Stimulated activated memory B cell treated with anti-CD40 and anti-IgM and Interleukin-4, amounts not matched to agents 10 μg/mL and 1 μg/mL and 100 μg/mL, for 72 hours (primary cell): ENCODE measurements around the gene ZC2HC1B.

ENCODE experiments used
- ATAC-seq: fragments of 150-1000 bp; cut with Tn5 transposase; 2 replicates; pipeline ENCODE4 v1.10.0; 2021
- H3K27ac Mint-ChIP-seq: one replicate; pipeline ENCODE4 v1.8.0; 2022; ENCODE audit warnings: mild to moderate bottlenecking, mixed read lengths
- H3K27me3 Mint-ChIP-seq: one replicate; pipeline ENCODE4 v1.8.0; 2022; ENCODE audit warnings: mixed read lengths
- H3K36me3 Mint-ChIP-seq: one replicate; pipeline ENCODE4 v1.8.0; 2022; ENCODE audit warnings: mixed read lengths
- H3K4me1 Mint-ChIP-seq: one replicate; pipeline ENCODE4 v1.8.0; 2022; ENCODE audit warnings: mixed read lengths
- H3K4me3 Mint-ChIP-seq: one replicate; pipeline ENCODE4 v1.8.0; 2022; ENCODE audit warnings: mild to moderate bottlenecking, moderate library complexity, mixed read lengths
- H3K9me3 Mint-ChIP-seq: one replicate; pipeline ENCODE4 v1.8.0; 2022; ENCODE audit warnings: mixed read lengths

Gene ZC2HC1B

DNA sequence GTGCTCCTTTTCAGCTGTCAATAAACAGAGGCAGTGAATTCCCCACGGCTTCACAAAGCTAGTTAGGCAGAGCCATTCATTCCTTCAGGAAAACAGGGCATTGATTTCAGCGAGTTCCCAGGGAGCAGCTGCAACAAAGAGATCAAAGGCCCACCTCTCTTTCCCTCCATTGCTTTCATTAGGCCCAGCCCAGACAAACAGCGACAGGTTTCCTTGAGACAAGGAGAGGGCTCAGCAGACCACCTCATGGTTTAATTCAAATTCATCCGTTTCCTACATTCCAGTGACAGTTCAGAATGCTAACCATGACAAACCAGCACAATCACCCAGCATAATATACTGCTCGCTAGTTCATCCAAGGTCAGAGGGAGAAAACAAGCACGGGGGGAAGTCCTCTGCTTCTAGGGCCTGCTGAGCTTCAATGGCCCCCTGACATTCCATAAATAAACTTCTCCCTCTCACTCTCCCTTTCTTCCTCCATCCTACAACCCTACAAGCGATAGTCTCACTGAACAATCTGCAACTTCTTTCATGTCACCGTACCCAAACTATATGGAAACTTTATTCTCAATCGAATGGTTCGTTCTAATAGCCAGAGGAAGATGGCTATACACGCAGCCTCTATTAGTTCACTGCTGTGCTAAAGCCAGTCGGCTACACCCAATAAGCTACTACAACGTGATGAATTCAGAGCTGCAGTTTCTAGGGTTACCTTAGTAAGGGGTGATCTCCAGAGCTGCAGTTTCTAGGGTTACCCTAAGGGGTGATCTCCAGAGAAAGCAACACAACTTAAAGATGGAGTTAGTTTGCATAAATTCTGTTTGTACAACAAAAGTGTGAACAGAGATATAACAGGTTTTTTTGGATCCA lies 109.1 kb downstream of the ZC2HC1B start:
- no peak overlapping the region for H3K27ac Mint-ChIP-seq
- no peaks in the 10 kb centered on the region for H3K9me3 Mint-ChIP-seq
- H3K36me3 Mint-ChIP-seq, result no peaks in the 10 kb centered on the region
- H3K4me1 Mint-ChIP-seq, result peaks cover 11% of the 10 kb centered on the region
- no peak overlapping the region for H3K4me3 Mint-ChIP-seq
- no peaks in the 10 kb centered on the region for H3K27me3 Mint-ChIP-seq
- no peak for ATAC-seq

- no peak overlapping the region for H3K4me3 Mint-ChIP-seq
- peaks cover 11% of the 10 kb centered on the region for H3K4me1 Mint-ChIP-seq
- no peak for ATAC-seq
- H3K9me3 Mint-ChIP-seq, result no peaks in the 10 kb centered on the region
- no peaks in the 10 kb centered on the region for H3K36me3 Mint-ChIP-seq
- H3K27ac Mint-ChIP-seq, result no peak overlapping the region
- H3K27me3 Mint-ChIP-seq, result no peaks in the 10 kb centered on the region
Observed at GRCh38 chr6:143974089-143974488, 109.8 kb downstream of the ZC2HC1B start.

DNA sequence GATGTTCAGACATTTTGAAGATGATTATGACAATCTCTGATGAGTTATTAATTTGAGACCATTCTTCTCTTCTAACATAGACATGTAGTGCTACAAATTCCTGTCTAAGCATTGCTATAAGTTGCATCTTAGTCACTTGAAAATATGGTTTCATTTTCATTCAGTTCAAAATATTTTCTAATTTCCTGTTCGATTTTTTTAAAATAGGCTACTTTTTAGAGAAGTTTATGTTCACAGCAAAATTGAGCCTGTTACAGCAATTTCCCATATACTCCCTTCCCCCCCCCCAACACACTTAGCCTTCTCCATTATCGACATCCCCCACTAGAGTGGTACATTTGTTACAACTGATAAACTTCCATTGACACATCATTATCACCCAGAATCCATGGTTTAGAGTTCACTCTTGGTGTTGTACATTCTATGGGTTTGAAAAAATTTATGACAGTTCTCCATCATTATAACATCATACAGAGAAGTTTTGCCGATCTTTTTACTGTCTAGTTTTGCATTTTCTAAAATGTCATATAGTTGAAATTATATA lies 112.6 kb downstream of the ZC2HC1B start:
- Mint-ChIP-seq H3K27me3 (no peaks in the 10 kb centered on the region), H3K36me3 (no peaks in the 10 kb centered on the region), H3K27ac (no peak overlapping the region), H3K4me1 (peaks cover 11% of the 10 kb centered on the region), H3K9me3 (no peaks in the 10 kb centered on the region), H3K4me3 (no peak overlapping the region)
- no peak for ATAC-seq

DNA sequence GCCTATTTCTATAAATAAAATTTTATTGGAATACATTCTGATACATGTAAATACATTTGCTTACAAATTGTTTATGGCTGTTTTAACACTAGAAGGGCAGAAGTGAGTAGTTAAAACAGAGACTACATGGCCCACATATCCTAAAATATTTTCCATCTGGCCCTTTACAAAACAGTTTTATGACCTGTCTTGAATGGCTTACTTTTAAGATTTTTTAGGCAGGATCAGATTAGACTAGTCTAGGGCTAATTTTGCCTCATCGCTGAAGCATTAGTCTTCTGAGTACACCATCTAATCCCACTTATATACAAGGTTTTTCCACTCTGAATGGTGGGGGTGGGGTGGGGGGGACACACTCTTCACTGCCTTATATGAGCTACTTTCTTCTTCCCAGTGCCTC lies 116.6 kb downstream of the ZC2HC1B start:
- H3K27ac Mint-ChIP-seq, result no peak overlapping the region
- peaks cover 11% of the 10 kb centered on the region for H3K4me1 Mint-ChIP-seq
- no peak for ATAC-seq
- H3K4me3 Mint-ChIP-seq, result no peak overlapping the region
- no peaks in the 10 kb centered on the region for H3K27me3 Mint-ChIP-seq
- no peaks in the 10 kb centered on the region for H3K36me3 Mint-ChIP-seq
- no peaks in the 10 kb centered on the region for H3K9me3 Mint-ChIP-seq

DNA sequence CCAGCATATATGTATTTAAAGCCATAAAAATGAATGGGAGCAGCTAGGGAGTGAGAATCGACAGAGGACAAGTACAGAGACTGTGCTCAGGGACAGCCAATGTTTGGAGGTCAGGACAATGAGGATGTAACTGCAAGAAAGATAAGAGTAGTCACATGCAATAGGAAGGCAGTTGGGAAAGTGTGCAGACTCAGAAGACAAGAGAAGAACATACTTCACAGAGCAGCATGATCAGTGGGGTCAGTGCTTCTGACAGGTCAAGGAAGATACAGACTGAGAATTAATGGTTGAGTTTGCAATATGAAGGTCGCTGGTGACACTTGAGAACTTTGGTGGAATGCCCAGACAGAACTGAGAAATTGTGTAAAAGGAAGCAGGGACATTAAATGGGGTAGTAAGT lies 118.7 kb downstream of the ZC2HC1B start:
- H3K4me3 Mint-ChIP-seq, result no peak overlapping the region
- no peaks in the 10 kb centered on the region for H3K9me3 Mint-ChIP-seq
- H3K36me3 Mint-ChIP-seq, result no peaks in the 10 kb centered on the region
- no peak overlapping the region for H3K27ac Mint-ChIP-seq
- no peaks in the 10 kb centered on the region for H3K4me1 Mint-ChIP-seq
- no peak for ATAC-seq
- no peaks in the 10 kb centered on the region for H3K27me3 Mint-ChIP-seq

DNA sequence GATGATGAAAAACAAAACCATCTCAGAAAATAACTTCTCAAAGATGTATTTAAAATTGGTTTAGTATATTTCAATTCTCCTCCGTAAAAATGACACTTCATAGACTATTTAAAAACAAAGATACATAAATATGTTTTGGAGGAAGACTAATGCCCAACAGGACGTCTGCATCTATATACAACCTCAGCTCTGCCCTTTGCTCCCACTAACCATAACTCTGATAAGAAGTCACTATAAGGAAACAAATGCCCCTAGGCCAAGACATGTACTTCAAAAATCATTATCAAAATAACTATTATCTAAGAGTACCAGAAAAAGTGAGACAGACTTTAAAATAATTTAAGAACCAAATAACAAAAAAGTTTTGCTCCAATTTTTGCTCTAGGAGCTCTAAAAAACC lies 120.4 kb downstream of the ZC2HC1B start:
- Mint-ChIP-seq H3K27ac (no peak overlapping the region), H3K27me3 (no peaks in the 10 kb centered on the region), H3K9me3 (peaks cover 3% of the 10 kb centered on the region), H3K4me3 (no peak overlapping the region), H3K4me1 (no peaks in the 10 kb centered on the region), H3K36me3 (peaks cover 4% of the 10 kb centered on the region)
- ATAC-seq, result no peak

- peaks cover 4% of the 10 kb centered on the region for H3K9me3 Mint-ChIP-seq
- no peak overlapping the region for H3K27ac Mint-ChIP-seq
- no peaks in the 10 kb centered on the region for H3K4me1 Mint-ChIP-seq
- peaks cover 13% of the 10 kb centered on the region for H3K36me3 Mint-ChIP-seq
- no peak for ATAC-seq
- no peak overlapping the region for H3K4me3 Mint-ChIP-seq
- no peaks in the 10 kb centered on the region for H3K27me3 Mint-ChIP-seq
Observed at GRCh38 chr6:143986463-143987065, 122.3 kb downstream of the ZC2HC1B start.
